A549 (cell line): ENCODE measurements around the gene NELFA. TPM values are rescaled to one million over a fixed set of nuclear protein-coding genes. Genes with fewer than 3 reads are reported as not detected.

Source experiments
- ATAC-seq, 2 experiments: fragments of 200-7000 bp in 1 of 2; fragments of >200 bp in 1 of 2; cut with Nextera tagmentation in 1 of 2; cut with Tn5 transposase in 1 of 2; 3 replicates each; pipeline versions ENCODE4 v1.8.0 to v1.9.1; 2018 to 2020; ENCODE audit warnings: mild to moderate bottlenecking in 1 of 2, moderate library complexity in 1 of 2
- CTCF ChIA-PET: fragments of 300-600 bp; sonication (Branson Sonifier 250); formaldehyde crosslinking; extraction: SDS; loops from one replicate; lab custom pipeline; 2021; ENCODE audit warnings: antibody characterized with exemption, inconsistent platforms; lab: Yijun Ruan, JAX
- POLR2A ChIA-PET: fragments of 350-600 bp; formaldehyde crosslinking; extraction: SDS; loops from one replicate; lab custom pipeline; 2021; ENCODE audit warnings: antibody characterized with exemption, inconsistent platforms; lab: Yijun Ruan, JAX
- DNase-seq, 2 experiments: peaks; one replicate each; pipeline versions ENCODE4 v3.0.0 to v3.0.0-alpha.2; 2011 to 2016; ENCODE audit warnings: low read depth in 1 of 2, low spot score in 1 of 2
- FAIRE-seq: peaks from 2 replicates; lab custom pipeline; 2011; peaks lifted over from hg19 to GRCh38; lab: Jason Lieb, UNC
- H3K27ac ChIP-seq, 2 experiments: fragments of >200 bp; sonication (Bioruptor Twin); formaldehyde crosslinking; 3 replicates each; pipeline ENCODE4 v1.5.1; 2016 to 2017
- H3K4me1 ChIP-seq: fragments of >200 bp; sonication (Bioruptor Twin); formaldehyde crosslinking; 3 replicates; pipeline ENCODE4 v1.6.1; 2016
- H3K4me2 ChIP-seq: fragments of >200 bp; sonication (Bioruptor Twin); formaldehyde crosslinking; 3 replicates; pipeline ENCODE4 v1.6.1; 2016
- H3K4me3 ChIP-seq: fragments of >200 bp; sonication (Bioruptor Twin); formaldehyde crosslinking; 3 replicates; pipeline ENCODE4 v1.5.1; 2016
- H3K9me3 ChIP-seq: fragments of >200 bp; sonication (Bioruptor Twin); formaldehyde crosslinking; 3 replicates; pipeline ENCODE4 v1.6.1; 2016
- ATOH8 ChIP-seq: fragments of 250-450 bp; sonication (Bioruptor Pico); IDR thresholded peaks from 2 replicates; pipeline ENCODE4 v1.5.0; 2020; ENCODE audit warnings: low read depth, mild to moderate bottlenecking, moderate library complexity
- BHLHE40 ChIP-seq: IDR thresholded peaks from 2 replicates; pipeline ENCODE4 v1.6.1; 2012; ENCODE audit warnings: low read depth, low read length, inconsistent platforms
- CBX8 ChIP-seq: fragments of 200-600 bp; sonication (generic); IDR thresholded peaks from 2 replicates; pipeline ENCODE4 v1.6.1; 2016
- E2F6 ChIP-seq: IDR thresholded peaks from 2 replicates; pipeline ENCODE4 v1.6.1; 2012; ENCODE audit warnings: low read depth, borderline replicate concordance
- EP300 ChIP-seq, 2 experiments: fragments of >200 bp; sonication (Bioruptor Twin); formaldehyde crosslinking; IDR thresholded peaks; 2 replicates in 1 of 2; 3 replicates in 1 of 2; pipeline ENCODE4 v1.6.1; 2016 to 2017
- ESRRA ChIP-seq: fragments of 150-350 bp; IDR thresholded peaks from 2 replicates; pipeline ENCODE4 v1.6.1; 2014; ENCODE audit warnings: mild to moderate bottlenecking, low read length, borderline replicate concordance
- FOXS1 ChIP-seq: fragments of 250-450 bp; sonication (Bioruptor Pico); IDR thresholded peaks from 2 replicates; pipeline ENCODE4 v1.5.0; 2020; ENCODE audit warnings: mild to moderate bottlenecking, moderate library complexity
- HES2 ChIP-seq: fragments of >200 bp; sonication (Bioruptor Twin); formaldehyde crosslinking; IDR thresholded peaks from 2 replicates; pipeline ENCODE4 v1.6.1; 2016
- HEYL ChIP-seq: fragments of 250-450 bp; sonication (Bioruptor Pico); IDR thresholded peaks from 2 replicates; pipeline ENCODE4 v1.8.0; 2021; ENCODE audit warnings: mild to moderate bottlenecking, moderate library complexity
- HOXA7 ChIP-seq: fragments of 250-450 bp; sonication (Bioruptor Pico); IDR thresholded peaks from 2 replicates; pipeline ENCODE4 v1.5.0; 2020; ENCODE audit warnings: mild to moderate bottlenecking, moderate library complexity
- HOXB13 ChIP-seq: fragments of 250-450 bp; sonication (Bioruptor Pico); IDR thresholded peaks from 2 replicates; pipeline ENCODE4 v1.5.0; 2020; ENCODE audit warnings: low read depth, mild to moderate bottlenecking, moderate library complexity
- HOXB5 ChIP-seq: fragments of 250-450 bp; sonication (Bioruptor Pico); IDR thresholded peaks from 2 replicates; pipeline ENCODE4 v1.5.0; 2020; ENCODE audit warnings: mild to moderate bottlenecking, moderate library complexity
- JUNB ChIP-seq: fragments of >200 bp; sonication (Bioruptor Twin); formaldehyde crosslinking; IDR thresholded peaks from 2 replicates; pipeline ENCODE4 v1.6.1; 2016
- KDM5A ChIP-seq: fragments of 200-600 bp; sonication (generic); IDR thresholded peaks from 2 replicates; pipeline ENCODE4 v1.6.1; 2016; ENCODE audit warnings: antibody characterized with exemption, mild to moderate bottlenecking
- MAFK ChIP-seq: fragments of 450-650 bp; IDR thresholded peaks from 2 replicates; pipeline ENCODE4 v1.6.1; 2014; ENCODE audit not compliant: partially characterized antibody
- MAX ChIP-seq: IDR thresholded peaks from 2 replicates; pipeline ENCODE4 v1.6.1; 2012
- MYC ChIP-seq: IDR thresholded peaks from 2 replicates; pipeline ENCODE4 v1.6.1; 2012; ENCODE audit warnings: mild to moderate bottlenecking, inconsistent platforms, low read length, improper control_type of control experiment, borderline replicate concordance
- NFE2L2 ChIP-seq: fragments of 150-350 bp; conservative IDR thresholded peaks from 2 replicates; pipeline ENCODE4 v1.6.1; 2014; ENCODE audit warnings: low read length
- POLR2A ChIP-seq: IDR thresholded peaks from 2 replicates; pipeline ENCODE4 v1.6.1; 2012; ENCODE audit warnings: mild to moderate bottlenecking, low read length
- RCOR1 ChIP-seq: fragments of 150-350 bp; IDR thresholded peaks from 2 replicates; pipeline ENCODE4 v1.6.1; 2014; ENCODE audit warnings: antibody characterized with exemption, low read length, low read depth
- RFX5 ChIP-seq: fragments of 450-650 bp; IDR thresholded peaks from 2 replicates; pipeline ENCODE4 v1.7.1; 2014; ENCODE audit warnings: antibody characterized with exemption, mild to moderate bottlenecking, moderate library complexity
- TFCP2L1 ChIP-seq: fragments of 250-450 bp; sonication (Bioruptor Pico); IDR thresholded peaks from 2 replicates; pipeline ENCODE4 v1.5.0; 2021; ENCODE audit warnings: mild to moderate bottlenecking
- WGBS: methylation state at CpG from one replicate; pipeline ENCODE4 v1.1.6; 2017; ENCODE audit errors: missing lambda C conversion rate; 5-methylcytosine and 5-hydroxymethylcytosine counted together
- polyA plus RNA-seq, 4 experiments: library from polyadenylated mRNA; depleted of rRNA in 3 of 4; stranded (reverse); fragments of >200 nt; fragmentation: RNase III in 1 of 4; extraction: RNeasy Plus Mini Kit Qiagen cat#74134 plus additional on column Dnase treatment in 1 of 4; gene quantifications; 2 replicates in 3 of 4; 3 replicates in 1 of 4; pipeline ENCODE4 v1.2.3, GENCODE V29; 2011 to 2017
- TF ChIP-seq, protein P1 (sequence below): fragments of 200-600 bp; sonication (generic); IDR thresholded peaks from 2 replicates; pipeline ENCODE4 v1.6.1; 2016; ENCODE audit warnings: antibody characterized with exemption, mild to moderate bottlenecking, moderate library complexity
- TF ChIP-seq, protein P2 (sequence below): fragments of 250-450 bp; sonication (Bioruptor Pico); IDR thresholded peaks from 2 replicates; pipeline ENCODE4 v1.5.0; 2021; ENCODE audit warnings: mild to moderate bottlenecking, moderate library complexity, borderline replicate concordance

The NELFA gene
- polyA plus RNA-seq, 2 of the 4 experiments (the other 2 are of a cell fraction), result 11.1 to 18.3 TPM

GRCh38 chr4:1937550-1937949, 71.2 kb downstream of the NELFA start:
- H3K4me1 ChIP-seq, result peaks cover 11% of the 10 kb centered on the region; the same call in 2 of the 3 replicates
- H3K4me2 ChIP-seq, result no peak overlapping the region
- TF ChIP-seq RCOR1 (no peak), MAX (no peak), EP300 (IDR thresholded peaks at IDR 0.05) (no peak), NFE2L2 (no peak), HES2 (no peak), HOXB13 (CRISPR knock-in tag) (no peak), HEYL (CRISPR knock-in tag) (no peak), ESRRA (no peak), MAFK (no peak), ATOH8 (CRISPR knock-in tag) (no peak), FOXS1 (CRISPR knock-in tag) (no peak), RFX5 (no peak), POLR2A (no peak), E2F6 (no peak), KDM5A (no peak), TFCP2L1 (CRISPR knock-in tag) (no peak)
- TF ChIP-seq, protein P1, sequence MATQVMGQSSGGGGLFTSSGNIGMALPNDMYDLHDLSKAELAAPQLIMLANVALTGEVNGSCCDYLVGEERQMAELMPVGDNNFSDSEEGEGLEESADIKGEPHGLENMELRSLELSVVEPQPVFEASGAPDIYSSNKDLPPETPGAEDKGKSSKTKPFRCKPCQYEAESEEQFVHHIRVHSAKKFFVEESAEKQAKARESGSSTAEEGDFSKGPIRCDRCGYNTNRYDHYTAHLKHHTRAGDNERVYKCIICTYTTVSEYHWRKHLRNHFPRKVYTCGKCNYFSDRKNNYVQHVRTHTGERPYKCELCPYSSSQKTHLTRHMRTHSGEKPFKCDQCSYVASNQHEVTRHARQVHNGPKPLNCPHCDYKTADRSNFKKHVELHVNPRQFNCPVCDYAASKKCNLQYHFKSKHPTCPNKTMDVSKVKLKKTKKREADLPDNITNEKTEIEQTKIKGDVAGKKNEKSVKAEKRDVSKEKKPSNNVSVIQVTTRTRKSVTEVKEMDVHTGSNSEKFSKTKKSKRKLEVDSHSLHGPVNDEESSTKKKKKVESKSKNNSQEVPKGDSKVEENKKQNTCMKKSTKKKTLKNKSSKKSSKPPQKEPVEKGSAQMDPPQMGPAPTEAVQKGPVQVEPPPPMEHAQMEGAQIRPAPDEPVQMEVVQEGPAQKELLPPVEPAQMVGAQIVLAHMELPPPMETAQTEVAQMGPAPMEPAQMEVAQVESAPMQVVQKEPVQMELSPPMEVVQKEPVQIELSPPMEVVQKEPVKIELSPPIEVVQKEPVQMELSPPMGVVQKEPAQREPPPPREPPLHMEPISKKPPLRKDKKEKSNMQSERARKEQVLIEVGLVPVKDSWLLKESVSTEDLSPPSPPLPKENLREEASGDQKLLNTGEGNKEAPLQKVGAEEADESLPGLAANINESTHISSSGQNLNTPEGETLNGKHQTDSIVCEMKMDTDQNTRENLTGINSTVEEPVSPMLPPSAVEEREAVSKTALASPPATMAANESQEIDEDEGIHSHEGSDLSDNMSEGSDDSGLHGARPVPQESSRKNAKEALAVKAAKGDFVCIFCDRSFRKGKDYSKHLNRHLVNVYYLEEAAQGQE, result no peak
- TF ChIP-seq, protein P2, sequence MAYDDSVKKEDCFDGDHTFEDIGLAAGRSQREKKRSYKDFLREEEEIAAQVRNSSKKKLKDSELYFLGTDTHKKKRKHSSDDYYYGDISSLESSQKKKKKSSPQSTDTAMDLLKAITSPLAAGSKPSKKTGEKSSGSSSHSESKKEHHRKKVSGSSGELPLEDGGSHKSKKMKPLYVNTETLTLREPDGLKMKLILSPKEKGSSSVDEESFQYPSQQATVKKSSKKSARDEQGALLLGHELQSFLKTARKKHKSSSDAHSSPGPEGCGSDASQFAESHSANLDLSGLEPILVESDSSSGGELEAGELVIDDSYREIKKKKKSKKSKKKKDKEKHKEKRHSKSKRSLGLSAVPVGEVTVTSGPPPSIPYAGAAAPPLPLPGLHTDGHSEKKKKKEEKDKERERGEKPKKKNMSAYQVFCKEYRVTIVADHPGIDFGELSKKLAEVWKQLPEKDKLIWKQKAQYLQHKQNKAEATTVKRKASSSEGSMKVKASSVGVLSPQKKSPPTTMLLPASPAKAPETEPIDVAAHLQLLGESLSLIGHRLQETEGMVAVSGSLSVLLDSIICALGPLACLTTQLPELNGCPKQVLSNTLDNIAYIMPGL, result no peak
- 93% methylated on average over 3 of the region's 3 CpGs for WGBS
- CTCF ChIA-PET, result interaction anchor here (1.5 kb wide), 1 partner anchor 21 kb away, joined by 3 read pairs; no protein-coding TSS in a partner anchor
- POLR2A ChIA-PET, result no interaction called here
- H3K27ac ChIP-seq, result no peak overlapping the region
- no peaks in the 10 kb centered on the region for H3K9me3 ChIP-seq
- no peak overlapping the region for H3K4me3 ChIP-seq
- FAIRE-seq (no peak), ATAC-seq (no peak; a peak in 1 of 6 replicates), DNase-seq (no peak)

GRCh38 chr4:1933700-1934099, 75.1 kb downstream of the NELFA start:
- no peak for FAIRE-seq
- H3K4me2 ChIP-seq, result no peak overlapping the region
- CTCF ChIA-PET, result no interaction called here
- H3K27ac ChIP-seq, result no peak overlapping the region
- no peak for ATAC-seq
- H3K4me1 ChIP-seq, result no peaks in the 10 kb centered on the region
- 90% methylated on average over 3 of the region's 3 CpGs for WGBS
- no peak for TF ChIP-seq BHLHE40
- TF ChIP-seq KDM5A, result no peak
- no peak for TF ChIP-seq NFE2L2
- no peak for TF ChIP-seq MYC
- no peak for TF ChIP-seq JUNB
- no peak for TF ChIP-seq HOXA7 (CRISPR knock-in tag)
- no peak for TF ChIP-seq TFCP2L1 (CRISPR knock-in tag)
- no peak for TF ChIP-seq MAX
- TF ChIP-seq HOXB13 (CRISPR knock-in tag), result no peak
- TF ChIP-seq HEYL (CRISPR knock-in tag), result no peak
- TF ChIP-seq CBX8, result no peak
- TF ChIP-seq HOXB5 (CRISPR knock-in tag), result no peak
- TF ChIP-seq RCOR1, result no peak
- H3K4me3 ChIP-seq, result no peak overlapping the region
- no peak for DNase-seq
- H3K9me3 ChIP-seq, result no peaks in the 10 kb centered on the region
- POLR2A ChIA-PET, result no interaction called here
